Esophagus mucosa (tissue), 1 donor: Measurements from ENCODE around the gene GPT2. TPM values are rescaled to one million over a fixed set of nuclear protein-coding genes. Genes with fewer than 3 reads are reported as not detected.
A peak's percentile ranks its signal among the peaks of the same experiment; 100 is the strongest.

Experiments used
- ATAC-seq: fragments of 200-7000 bp; cut with Tn5 transposase; one replicate; pipeline ENCODE4 v1.9.1; 2020
- total RNA-seq: library from RNA; stranded (reverse); gene quantifications from one replicate; pipeline ENCODE4 v1.2.4, GENCODE V29; 2023
- donor health status: DM: yes; HTN: yes; CAD: no.

The GPT2 gene
- total RNA-seq, 1 donor from 2014 or later: 92.0 TPM

- ATAC-seq: peak; percentile 40
These were observed 88.5 kb downstream of the GPT2 start for GRCh38 chr16:46972429-46973206.

- peak; percentile 98 for ATAC-seq
These were observed 89.2 kb downstream of the GPT2 start, which contains the start of gene DNAJA2 for GRCh38 chr16:46973207-46973995. TSS of gene DNAJA2 (minus strand) at chr16:46973674. CDS start at chr16:46973572, 102 bp downstream.

- ATAC-seq: no peak
These were observed 89.8 kb downstream of the GPT2 start for GRCh38 chr16:46973996-46974324.

- peak; percentile 14 for ATAC-seq
These were observed 90.2 kb downstream of the GPT2 start for GRCh38 chr16:46974352-46974751.

GRCh38 chr16:46975165-46975564 is 91.0 kb downstream of the GPT2 start:
- ATAC-seq: no peak

GRCh38 chr16:46975908-46976470 is 91.8 kb downstream of the GPT2 start:
- ATAC-seq: no peak

- ATAC-seq: no peak
These were observed 92.4 kb downstream of the GPT2 start for GRCh38 chr16:46976550-46976949.

Other genes with a start within 250 kb of the GPT2 start
- 71.8 TPM for gene VPS35, start 195.2 kb upstream of the GPT2 start, total RNA-seq
- gene ORC6, start 194.7 kb upstream of the GPT2 start, total RNA-seq: 7.2 TPM
- gene MYLK3, start 136.0 kb upstream of the GPT2 start, total RNA-seq: 0.08 TPM
- 5.9 TPM for gene C16orf87, start 53.2 kb upstream of the GPT2 start, total RNA-seq
- gene DNAJA2, start 89.3 kb downstream of the GPT2 start, total RNA-seq: 44.6 TPM